NCI-H2107 treated with DMSO at 0.1 percent for 48 hours (cell line): ENCODE measurements around the gene NLRP1.

Source experiments
- DNase-seq: peaks from one replicate; lab custom pipeline; 2025; ENCODE audit not compliant: unreplicated experiment; lab: John Stamatoyannopoulos, UW

The NLRP1 gene

DNA sequence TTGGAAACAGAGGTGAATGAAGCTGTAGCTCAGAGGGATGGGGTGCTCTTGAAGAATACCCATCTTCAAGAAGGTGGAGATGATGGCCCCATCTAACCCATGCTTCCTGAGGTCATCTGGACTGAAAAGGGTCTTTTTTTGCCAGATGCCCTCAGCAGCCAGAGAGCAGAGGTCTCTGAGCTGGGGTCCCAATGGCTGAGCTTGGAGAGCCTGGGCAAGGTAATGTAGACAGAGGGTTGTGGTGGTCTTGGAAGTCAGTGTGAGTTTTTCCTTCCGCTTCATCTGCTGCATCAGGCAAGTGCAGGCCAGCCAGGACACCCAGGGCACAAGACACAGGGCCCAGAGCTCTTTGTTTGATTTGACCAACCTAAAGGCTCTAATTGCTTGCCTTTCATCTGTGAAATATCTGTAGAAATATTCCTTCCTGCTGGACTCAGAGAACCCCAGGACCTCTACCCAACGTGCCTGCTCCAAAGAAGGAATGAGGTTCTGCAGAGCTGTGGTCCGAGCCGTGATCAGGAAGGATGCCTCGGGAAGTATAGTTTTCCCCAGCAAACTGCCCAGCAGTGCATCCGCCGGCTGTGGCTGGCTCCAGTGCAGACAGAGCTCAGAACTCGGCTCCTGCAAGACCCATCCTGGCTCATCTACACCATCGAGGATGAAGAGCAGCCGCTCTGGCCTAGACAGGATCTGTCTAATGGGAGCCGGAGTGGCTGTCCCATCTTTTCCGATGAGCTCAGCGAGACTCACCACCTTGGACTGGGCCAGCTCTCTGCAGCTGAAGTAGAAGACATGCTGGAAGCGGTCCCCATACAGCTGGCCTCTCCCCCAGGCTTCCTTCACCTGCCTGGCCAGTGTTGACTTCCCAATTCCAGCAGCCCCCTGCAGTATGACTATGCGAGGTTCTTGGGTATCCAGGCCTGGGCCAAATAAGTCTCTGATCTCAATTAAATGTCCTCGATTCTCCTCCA lies 25.2 kb downstream of the NLRP1 start:
- DNase-seq = no peak

DNA sequence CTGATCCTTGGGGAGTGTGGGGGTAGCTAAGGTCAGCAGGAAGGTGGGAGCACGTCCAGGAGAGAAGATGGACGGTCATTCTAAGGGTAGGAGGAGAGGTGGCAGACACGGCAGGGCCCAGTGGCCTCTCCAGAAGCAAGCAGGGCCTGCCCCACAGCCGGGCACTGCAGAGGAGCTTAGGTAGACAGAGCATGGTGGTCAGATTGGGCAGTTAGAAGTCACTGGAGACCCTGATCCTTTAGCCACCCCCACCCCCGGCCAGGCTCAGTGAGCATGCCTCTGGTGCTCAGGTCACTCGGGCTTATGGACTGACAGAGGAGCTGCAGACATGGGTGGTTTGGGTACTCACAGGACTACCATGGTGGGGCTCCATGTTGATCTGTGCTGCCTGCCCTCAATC lies 26.3 kb downstream of the NLRP1 start:
- DNase-seq = no peak

DNA sequence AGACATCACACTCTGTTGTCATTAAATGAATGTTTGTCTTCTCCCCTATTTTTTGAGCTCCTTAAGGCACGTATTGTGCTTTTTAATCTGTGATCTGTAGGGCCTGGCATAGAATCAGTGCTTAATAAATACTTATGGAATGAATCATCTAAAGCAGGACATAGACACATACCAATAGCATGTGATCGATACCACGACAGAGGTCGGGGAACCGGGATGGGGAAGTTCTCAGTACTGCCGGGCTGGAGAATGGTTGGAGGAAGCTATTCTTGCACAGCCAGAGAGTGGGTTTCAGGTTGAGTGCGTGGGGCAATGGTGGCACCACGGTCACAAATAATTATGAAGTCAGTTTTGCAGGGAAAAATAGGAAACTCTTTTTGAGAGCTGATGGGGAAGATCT lies 26.8 kb downstream of the NLRP1 start:
- DNase-seq = no peak

DNA sequence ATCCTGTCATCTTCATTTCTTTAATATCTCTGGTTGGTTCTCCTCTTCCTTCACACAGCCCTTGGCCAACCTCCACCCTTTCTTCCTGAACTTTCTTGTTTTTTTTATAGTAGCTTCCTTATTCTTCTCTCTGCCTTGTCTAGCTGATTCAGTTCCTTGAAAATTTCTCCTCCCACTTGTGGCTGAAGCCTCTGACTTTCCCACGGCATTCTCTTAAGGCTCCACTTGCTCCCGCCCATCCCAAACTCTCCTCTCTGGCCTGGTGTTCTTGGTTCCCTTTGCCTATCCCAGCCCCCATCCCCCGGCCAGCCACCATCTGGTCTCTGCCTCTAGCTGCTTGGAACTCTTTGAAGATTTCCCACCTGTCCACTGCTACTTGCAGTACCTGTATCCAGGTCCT lies 29.1 kb downstream of the NLRP1 start:
- DNase-seq = no peak

DNA sequence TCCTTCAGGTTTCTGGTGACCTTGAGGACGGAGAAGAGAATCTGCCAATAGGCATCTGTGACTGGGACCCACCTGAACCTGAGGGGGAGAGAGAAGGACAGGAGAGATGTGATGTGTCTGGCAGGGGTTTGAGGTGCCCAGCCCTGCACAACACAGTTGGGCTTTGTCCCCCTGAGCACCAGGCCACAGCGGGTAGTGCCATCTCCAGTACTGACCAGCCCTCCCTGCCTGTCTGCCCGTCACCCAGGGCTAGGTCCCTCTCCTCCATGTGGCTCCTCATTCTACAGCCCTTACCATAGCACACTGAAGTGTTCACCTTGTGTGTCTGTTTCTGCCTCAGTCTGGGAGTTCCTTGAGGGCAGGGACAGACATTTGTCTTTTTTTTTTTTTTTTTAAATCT lies 30.8 kb downstream of the NLRP1 start:
- no peak for DNase-seq

DNA sequence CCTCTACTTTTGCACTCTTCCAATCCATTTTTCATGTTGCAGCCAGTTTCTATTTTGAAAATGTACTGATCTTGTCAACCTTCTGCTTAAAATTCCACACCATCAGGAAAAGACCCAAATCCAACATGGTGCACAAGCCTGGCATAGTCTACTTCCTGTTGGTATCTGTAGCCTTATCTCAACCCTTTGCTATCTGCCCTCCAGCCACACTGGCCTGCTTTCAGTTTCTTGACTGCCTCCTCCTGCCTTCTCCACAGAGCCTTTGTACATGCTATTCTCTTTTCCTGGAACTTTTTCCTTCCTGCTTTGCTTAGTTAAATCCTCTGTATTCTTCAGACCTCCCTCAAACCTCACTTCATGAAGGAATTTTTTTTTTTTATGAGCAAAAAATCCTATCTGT lies 31.5 kb downstream of the NLRP1 start:
- DNase-seq = no peak

DNA sequence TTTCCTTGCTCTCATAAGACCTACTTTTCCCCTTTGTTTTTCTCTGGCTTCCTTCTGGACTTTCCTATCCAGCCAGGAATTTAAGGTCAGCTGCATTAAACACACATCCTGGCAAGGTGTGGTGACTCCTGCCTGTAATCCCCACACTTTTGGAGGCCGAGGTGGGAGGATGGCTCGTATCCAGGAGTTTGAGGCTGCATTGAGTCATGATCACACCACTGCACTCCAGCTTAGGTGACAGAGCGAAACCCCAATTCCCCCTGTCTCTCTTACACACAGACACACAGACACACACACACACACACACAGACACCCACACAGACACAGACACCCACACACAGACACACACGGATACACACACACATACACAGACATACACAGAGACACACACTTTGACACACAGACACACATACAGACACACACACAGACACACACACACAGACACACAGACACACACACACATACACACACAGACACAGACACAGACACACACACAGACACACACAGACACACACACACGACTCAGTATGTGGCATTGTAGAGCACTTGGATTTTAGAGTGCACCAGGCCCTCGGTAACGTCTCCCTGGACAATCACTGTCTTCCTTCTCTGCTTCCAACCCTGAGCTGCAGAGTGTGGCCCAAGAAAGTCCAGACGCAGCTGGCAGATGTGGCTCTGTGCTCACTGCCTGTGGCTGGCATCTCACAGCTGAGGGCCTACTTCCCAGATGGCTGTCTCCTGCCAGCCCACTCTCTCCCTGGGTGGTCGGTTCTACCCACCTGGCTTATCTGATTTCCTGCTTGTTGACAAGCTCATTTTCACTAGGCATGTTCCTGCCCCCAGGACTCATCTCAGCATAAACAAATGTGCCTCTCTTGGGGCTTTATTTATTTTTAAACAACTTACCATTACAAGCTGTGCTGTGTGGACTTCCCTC lies 39.0 kb downstream of the NLRP1 start:
- DNase-seq = no peak

DNA sequence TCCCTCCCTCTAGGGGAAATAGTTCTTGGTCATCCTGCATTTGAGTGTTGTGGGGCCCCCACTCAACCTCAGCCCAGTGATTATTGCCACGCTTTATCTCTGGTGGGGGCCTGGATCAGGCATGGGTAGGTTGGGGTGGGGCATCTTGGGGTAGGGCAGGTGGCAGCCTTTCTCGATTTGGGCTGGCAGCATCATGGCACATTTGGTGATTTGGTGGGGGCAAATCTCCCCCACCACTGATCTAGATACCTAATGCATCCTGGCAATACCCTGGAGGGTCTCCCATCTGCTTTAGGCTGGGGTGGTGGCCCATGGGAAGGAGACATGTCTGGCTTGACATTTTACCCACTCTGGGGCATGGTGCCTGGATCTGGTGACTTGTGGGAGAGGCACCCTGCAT lies 40.2 kb downstream of the NLRP1 start:
- no peak for DNase-seq

DNA sequence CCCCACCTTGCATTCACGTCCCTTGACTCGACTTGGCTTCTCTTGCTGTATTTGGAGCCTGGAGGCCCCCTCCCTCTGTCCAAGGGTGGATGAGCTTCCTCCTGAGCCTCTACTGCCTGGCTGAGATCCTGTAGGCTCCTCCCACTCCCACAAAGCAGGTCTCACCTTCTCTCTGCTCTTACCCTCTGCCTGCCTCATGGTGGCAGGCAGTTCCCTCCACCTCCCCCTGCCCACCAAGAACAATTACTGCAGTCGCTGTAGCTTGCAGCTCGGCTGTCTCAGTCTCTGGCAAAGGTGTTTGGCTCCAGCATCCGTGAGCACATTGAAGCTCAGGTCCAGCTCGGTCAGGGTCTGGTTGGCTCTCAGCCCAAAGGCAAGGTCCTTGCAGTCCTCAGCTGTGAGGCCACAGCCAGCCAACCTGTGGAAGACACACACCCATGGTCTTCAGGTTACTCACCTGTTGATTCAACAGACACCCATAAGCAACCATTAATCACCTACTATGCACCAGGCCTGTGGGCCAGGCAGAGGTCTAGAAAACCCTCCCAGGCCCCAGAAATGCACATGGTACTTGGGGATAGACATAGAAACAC lies 42.6 kb downstream of the NLRP1 start:
- no peak for DNase-seq

DNA sequence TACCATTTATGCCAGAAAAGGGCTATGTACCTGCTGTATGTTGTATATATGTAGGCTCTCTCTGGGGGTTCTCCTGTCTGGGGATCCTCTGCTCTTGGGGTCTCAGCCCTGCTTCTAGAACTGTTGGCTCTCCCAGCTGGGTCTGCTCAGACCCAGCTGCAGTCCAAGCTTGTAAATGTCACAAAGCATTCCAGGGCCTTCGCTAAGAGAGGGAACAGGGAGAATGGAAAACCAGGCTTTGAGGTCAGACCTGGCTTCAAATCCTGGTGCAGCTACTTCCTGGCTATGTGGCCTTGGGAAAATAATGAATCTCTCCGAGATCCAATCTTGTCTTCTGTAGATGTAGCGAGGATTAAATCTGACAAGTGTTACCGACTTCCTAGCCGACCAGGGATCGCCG lies 44.0 kb downstream of the NLRP1 start:
- DNase-seq = no peak

DNA sequence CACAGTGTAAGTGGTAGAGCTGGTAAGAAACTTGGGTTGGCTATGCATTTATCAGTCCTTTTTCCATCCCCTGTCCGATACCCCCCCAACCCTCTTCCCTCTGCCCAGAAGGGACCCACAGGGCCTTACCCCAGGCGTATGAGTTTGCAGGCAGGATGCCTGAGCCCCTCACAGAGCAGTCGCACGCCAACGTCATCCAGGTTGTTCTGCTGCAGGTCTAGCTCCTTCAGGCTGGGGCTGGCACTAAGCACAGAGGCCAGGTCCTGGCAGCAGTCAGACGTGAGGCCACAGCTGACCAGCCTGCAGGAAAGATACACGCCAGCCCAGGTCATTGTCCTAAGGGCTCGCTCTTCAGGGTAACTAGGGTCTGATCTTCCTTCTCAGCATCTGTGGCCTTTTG lies 45.0 kb downstream of the NLRP1 start:
- DNase-seq = no peak

DNA sequence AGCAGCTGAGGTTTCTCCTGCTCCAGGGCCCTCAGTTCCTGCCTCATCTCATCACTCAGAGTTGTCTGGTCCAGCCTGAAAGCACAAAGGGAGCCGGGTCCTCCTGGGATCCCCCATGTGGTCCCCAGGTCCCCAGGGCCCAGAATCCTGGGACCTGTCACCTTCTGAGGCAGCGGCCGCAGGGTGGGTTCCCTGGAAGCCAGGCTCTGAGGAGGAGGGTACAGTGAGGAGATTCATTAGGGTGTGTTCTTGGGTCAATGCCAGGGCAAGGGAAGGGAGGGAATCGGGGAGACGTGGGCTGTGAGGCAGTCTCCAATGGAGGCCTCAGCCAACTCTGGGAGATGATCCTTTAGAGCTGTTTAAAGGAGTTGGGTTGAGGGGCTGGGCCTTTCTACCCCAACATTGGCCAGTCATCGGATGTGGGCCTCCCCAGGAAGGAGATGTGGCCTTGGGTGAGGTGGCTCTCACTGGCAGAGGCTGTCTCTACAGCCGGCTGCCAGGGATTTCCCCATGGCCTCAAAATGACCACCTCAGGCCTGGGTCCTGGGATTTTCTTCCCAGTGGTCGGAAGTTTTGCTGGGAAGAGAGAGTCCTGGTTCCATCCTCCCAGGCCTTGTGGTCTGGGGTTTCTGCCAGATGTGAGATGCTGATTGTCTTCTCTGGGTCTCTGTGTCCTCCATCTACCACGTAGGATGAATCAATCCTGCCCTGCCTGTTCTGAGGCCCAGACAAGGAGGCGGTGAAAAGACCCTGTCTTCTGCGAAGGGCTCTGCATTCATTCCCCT lies 47.3 kb downstream of the NLRP1 start:
- DNase-seq = no peak

DNA sequence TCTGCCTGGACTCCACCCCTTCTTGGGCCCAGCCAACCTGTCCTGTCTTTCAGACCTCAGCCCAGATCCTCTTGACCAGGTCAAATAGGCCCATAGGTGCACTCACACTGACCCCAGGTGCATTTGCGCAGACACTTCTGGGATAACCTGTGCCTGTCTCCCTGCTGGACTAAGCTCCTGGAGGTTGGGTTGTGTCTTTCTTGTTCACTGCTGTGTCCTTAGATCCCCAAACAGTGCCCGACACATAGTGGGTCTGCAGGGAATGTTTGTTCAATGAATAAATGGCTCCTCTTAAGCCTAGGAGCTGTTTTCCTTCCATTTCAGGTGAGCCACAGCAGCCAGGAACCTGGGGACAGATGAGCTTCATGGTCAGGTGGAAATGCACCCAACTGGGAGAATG lies 48.9 kb downstream of the NLRP1 start:
- DNase-seq = no peak

DNA sequence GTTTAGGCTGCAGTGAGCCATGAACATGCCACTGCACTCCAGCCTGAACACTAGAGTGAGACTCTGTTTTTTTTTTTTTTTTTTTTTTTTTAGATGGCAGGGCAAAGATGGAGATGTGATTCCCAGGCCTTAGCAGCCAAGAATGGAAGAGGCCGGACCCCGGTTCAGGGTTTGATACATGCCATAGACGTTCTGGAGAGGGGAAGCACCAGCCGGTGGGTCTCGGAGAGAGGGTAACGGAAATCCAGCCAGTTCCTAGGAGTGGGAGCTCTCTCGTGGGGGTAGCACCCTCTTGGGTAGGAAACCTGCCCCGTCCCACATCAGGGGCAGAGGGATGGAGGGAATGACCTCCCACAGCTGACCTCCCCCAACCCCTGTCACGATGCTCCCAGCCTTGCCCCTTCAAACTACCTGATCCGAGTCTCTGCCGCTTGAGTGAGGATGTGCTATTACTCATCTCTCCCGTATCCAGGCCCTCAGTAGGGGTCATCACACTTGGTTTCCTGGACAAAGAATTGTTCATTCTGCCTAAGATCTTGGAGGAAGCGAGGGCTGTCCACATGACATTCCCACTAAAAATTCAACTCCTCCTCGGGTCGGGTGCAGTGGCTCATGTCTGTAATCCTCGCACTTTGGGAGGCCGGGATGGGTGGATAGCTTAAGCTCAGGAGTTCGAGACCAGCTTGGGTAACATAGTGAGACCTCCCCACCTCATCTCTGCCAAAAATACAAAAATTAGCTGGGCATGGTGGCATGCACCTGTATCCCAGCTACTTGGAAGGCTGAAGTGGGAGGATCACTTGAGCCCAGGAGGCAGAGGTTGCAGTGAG lies 50.6 kb downstream of the NLRP1 start:
- DNase-seq = no peak

DNA sequence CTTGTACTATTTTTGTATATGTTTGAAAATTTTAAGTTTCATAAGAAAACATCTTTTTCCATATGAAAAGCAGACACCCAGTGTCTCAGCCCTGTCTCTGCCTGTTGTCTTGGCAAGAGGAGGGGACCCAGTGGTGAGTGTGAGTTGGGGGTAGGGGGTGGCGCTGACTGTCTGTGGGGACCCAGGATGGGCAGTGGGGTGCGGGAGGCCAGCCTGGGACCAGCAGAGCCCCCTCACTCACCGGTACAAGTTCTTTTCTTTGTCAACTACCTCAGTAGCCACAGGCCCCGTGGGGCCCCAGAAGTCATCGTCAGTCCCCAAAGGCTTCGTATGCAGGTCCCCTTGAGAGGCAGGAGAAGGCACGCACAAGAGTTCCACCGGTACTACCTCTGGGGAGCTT lies 51.7 kb downstream of the NLRP1 start:
- no peak for DNase-seq

DNA sequence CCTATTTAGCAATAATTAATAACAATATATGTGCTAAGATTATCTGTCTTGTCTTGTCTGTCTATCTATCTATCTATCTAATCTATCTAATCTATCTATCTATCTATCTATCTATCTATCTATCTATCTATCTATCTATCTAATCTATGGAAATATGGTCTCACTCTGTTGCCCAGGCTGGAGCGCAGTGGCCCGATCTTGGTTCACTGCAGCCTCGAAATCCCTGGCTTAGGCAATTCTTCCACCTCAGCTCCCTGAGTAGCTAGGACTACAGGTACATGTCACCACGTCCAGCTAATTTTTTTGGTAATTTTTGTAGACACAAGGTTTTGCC lies 53.3 kb downstream of the NLRP1 start:
- no peak for DNase-seq

DNA sequence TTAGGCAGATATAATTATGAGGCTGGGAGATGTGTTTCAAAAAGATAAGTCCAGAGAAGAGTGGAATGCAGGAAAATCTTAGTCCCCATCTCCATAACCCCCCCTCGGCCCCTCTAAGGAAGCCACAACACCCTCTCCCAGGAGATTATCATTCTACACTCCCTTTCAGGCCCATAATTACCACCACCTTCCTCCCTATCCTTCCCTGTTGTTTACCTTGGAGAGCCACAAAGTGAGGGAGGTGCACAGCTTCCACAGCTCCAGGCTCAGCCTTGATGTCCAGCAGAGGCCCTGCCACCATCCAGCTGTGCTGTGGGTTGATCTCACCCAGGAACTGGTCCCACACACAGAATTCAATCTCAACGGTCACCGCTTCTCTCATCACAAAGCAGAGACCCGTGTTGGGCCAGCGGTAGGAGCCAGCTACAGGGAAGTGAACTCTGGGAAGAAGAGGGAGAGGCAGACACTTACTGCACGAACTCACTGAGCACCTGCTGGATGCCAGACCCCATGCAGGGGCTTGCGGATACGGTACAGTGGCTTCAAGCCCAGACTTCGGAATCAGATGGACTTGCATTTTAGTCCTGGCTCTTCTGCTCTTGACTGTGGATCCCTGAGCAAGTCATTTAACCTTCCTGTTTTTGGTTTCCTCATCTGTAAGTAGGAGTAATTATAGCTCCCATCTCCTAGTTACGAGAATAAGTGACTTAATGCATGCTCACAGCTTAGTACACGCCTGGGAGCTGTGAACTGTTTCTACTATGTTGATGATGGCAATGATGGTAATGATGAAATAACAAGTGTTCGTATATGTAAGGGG lies 53.8 kb downstream of the NLRP1 start:
- DNase-seq = no peak

DNA sequence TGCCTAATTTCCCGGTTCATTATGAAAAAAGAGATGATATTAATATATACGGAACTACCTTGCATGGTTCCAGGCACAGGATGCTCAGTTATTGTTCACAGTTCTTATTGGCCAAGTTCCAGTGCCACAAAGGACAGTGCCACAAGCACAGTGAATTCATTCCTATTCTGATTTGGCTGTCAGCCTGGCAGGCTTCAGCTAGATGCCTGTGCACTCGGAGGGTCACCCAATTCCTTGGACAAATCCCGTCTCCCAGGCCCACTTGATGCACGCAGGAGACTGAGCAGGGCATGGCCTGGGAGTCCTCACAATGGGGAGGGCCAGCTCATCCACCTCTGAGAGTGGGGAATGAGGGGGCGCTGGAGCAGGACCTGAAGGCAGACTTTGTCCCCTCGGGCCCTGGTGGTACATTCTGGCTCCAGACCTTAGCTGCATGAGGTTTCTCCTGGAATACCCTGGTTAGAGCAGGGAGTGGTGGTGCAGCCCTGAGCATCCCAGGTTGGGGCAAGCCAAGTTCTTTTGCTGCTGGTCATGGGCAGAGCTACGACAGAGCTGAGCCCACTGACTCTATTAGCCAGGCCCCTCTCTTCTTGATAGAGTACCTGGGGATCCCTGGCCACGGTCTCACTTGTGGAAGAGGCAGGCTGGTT lies 56.6 kb downstream of the NLRP1 start:
- DNase-seq = no peak
